ENCODE results near the gene TPT1. TPM values are rescaled to one million over a fixed set of nuclear protein-coding genes. Genes with fewer than 3 reads are reported as not detected.

TPT1 gene
- total RNA-seq, 1 experiment from 2014 or later: 1,963 TPM

- POLR2A ChIA-PET (ENCODE audit: low non-redundant PET): no interaction called here
- no peak overlapping the region for H3K27ac ChIP-seq (ENCODE audit: low read depth, low read length, poor library complexity, severe bottlenecking)
- H3K27me3 ChIP-seq (replicated peaks; ENCODE audit: insufficient read depth, low read depth, low read length, poor library complexity): no peaks in the 10 kb centered on the region
- no peaks in the 10 kb centered on the region for H3K4me1 ChIP-seq (ENCODE audit: insufficient read depth, low read length, poor library complexity, severe bottlenecking)
- TF ChIP-seq CTCF (conservative IDR thresholded peaks at IDR 0.05; ENCODE audit: low read depth, low read length) (no peak), EZH2 (IDR thresholded peaks at IDR 0.05; ENCODE audit: borderline replicate concordance, low read depth, low read length, poor library complexity, severe bottlenecking) (no peak)
- H3K9me3 ChIP-seq (ENCODE audit: low read depth, low read length, poor library complexity, severe bottlenecking): no peaks in the 10 kb centered on the region
- no peaks in the 10 kb centered on the region for H3K36me3 ChIP-seq (ENCODE audit: insufficient read depth, low read length, poor library complexity, severe bottlenecking)
- BruUV-seq (replicated peaks): no TSS peak
- no peak overlapping the region for H3K4me3 ChIP-seq (ENCODE audit: low read depth, low read length, poor library complexity, severe bottlenecking)
- no peak for DNase-seq (ENCODE audit: low spot score)
- intact Hi-C loops (cut with micrococcal nuclease; ENCODE audit: unreplicated experiment): loop anchor here (10.0 kb wide), 1 partner anchor 1398 kb away; no protein-coding TSS in a partner anchor
- CTCF ChIA-PET: no interaction called here
These were observed 38.5 kb downstream of the TPT1 start for GRCh38 chr13:45302507-45302906.

- intact Hi-C loops (cut with micrococcal nuclease; ENCODE audit: unreplicated experiment): loop anchor here (10.0 kb wide), 1 partner anchor 1396 kb away; no protein-coding TSS in a partner anchor
These were observed 39.7 kb downstream of the TPT1 start for GRCh38 chr13:45301263-45301662.

GRCh38 chr13:45300190-45300985 lies 40.6 kb downstream of the TPT1 start:
- no peak for DNase-seq (ENCODE audit: low spot score)
- BruUV-seq (replicated peaks): no TSS peak

More at GRCh38 chr13:45301263-45301662, 39.7 kb downstream of the TPT1 start:
- no peaks in the 10 kb centered on the region for H3K4me1 ChIP-seq (ENCODE audit: insufficient read depth, low read length, poor library complexity, severe bottlenecking)
- no peaks in the 10 kb centered on the region for H3K9me3 ChIP-seq (ENCODE audit: low read depth, low read length, poor library complexity, severe bottlenecking)
- H3K4me3 ChIP-seq (ENCODE audit: low read depth, low read length, poor library complexity, severe bottlenecking): no peak overlapping the region
- H3K27me3 ChIP-seq (replicated peaks; ENCODE audit: insufficient read depth, low read depth, low read length, poor library complexity): no peaks in the 10 kb centered on the region
- BruUV-seq (replicated peaks): no TSS peak
- no peak for TF ChIP-seq EZH2 (IDR thresholded peaks at IDR 0.05; ENCODE audit: borderline replicate concordance, low read depth, low read length, poor library complexity, severe bottlenecking)
- TF ChIP-seq CTCF (conservative IDR thresholded peaks at IDR 0.05; ENCODE audit: low read depth, low read length): no peak
- DNase-seq (ENCODE audit: low spot score): no peak
- CTCF ChIA-PET: no interaction called here
- POLR2A ChIA-PET (ENCODE audit: low non-redundant PET): no interaction called here
- H3K27ac ChIP-seq (ENCODE audit: low read depth, low read length, poor library complexity, severe bottlenecking): no peak overlapping the region
- no peaks in the 10 kb centered on the region for H3K36me3 ChIP-seq (ENCODE audit: insufficient read depth, low read length, poor library complexity, severe bottlenecking)

More at GRCh38 chr13:45300190-45300985, 40.6 kb downstream of the TPT1 start:
- no peak overlapping the region for H3K4me3 ChIP-seq (ENCODE audit: low read depth, low read length, poor library complexity, severe bottlenecking)
- intact Hi-C loops (cut with micrococcal nuclease; ENCODE audit: unreplicated experiment): loop anchor here (10.0 kb wide), 1 partner anchor 1396 kb away; no protein-coding TSS in a partner anchor
- H3K36me3 ChIP-seq (ENCODE audit: insufficient read depth, low read length, poor library complexity, severe bottlenecking): no peaks in the 10 kb centered on the region
- H3K27ac ChIP-seq (ENCODE audit: low read depth, low read length, poor library complexity, severe bottlenecking): no peak overlapping the region
- no peaks in the 10 kb centered on the region for H3K9me3 ChIP-seq (ENCODE audit: low read depth, low read length, poor library complexity, severe bottlenecking)
- ChIA-PET CTCF (no interaction called here), POLR2A (ENCODE audit: low non-redundant PET) (no interaction called here)
- no peak for TF ChIP-seq EZH2 (IDR thresholded peaks at IDR 0.05; ENCODE audit: borderline replicate concordance, low read depth, low read length, poor library complexity, severe bottlenecking)
- TF ChIP-seq CTCF (conservative IDR thresholded peaks at IDR 0.05; ENCODE audit: low read depth, low read length): no peak
- no peaks in the 10 kb centered on the region for H3K27me3 ChIP-seq (replicated peaks; ENCODE audit: insufficient read depth, low read depth, low read length, poor library complexity)
- no peaks in the 10 kb centered on the region for H3K4me1 ChIP-seq (ENCODE audit: insufficient read depth, low read length, poor library complexity, severe bottlenecking)
